Uterus (tissue), 4 donors: ENCODE data around the gene LDAH. TPM values are rescaled to one million over a fixed set of nuclear protein-coding genes. Genes with fewer than 3 reads are reported as not detected.

ENCODE experiments used
- DNase-seq, 2 donors: peaks; one replicate each; pipeline ENCODE4 v3.0.0-alpha.2; 2019 to 2020
- H3K27ac ChIP-seq, 2 donors: fragments of 200-600 bp; sonication (generic); 1 replicate in 1 of 2; 2 replicates in 1 of 2; pipeline ENCODE4 v1.5.1; 2016 to 2018
- H3K27me3 ChIP-seq, 2 donors: fragments of 200-600 bp; sonication (generic); one replicate each; pipeline ENCODE4 v1.5.1; 2018 to 2019; ENCODE audit warnings: control low read depth in 1 of 2
- H3K36me3 ChIP-seq, 2 donors: fragments of 200-600 bp; sonication (generic); one replicate each; pipeline ENCODE4 v1.5.1; 2019; ENCODE audit warnings: control low read depth in 1 of 2
- H3K4me1 ChIP-seq, 2 donors: fragments of 200-600 bp; sonication (generic); one replicate each; pipeline ENCODE4 v1.5.1; 2018 to 2019; ENCODE audit warnings: control low read depth in 1 of 2
- H3K4me3 ChIP-seq, 2 donors: fragments of 200-600 bp; sonication (generic); 1 replicate in 1 of 2; 2 replicates in 1 of 2; pipeline ENCODE4 v1.5.1; 2018 to 2019; ENCODE audit warnings: mild to moderate bottlenecking in 1 of 2
- H3K9me3 ChIP-seq, 2 donors: fragments of 200-600 bp; sonication (generic); one replicate each; pipeline ENCODE4 v1.5.1; 2019; ENCODE audit warnings: control low read depth in 1 of 2
- POLR2A ChIP-seq, 2 donors: fragments of 450-650 bp; IDR thresholded peaks; one replicate each; pipeline ENCODE4 v1.6.1; 2016; ENCODE audit warnings: antibody characterized with exemption in 2 of 2, mild to moderate bottlenecking in 1 of 2, moderate library complexity in 1 of 2
- intact Hi-C: fragments of 100-400 bp; cut with DNase I; formaldehyde crosslinking; loops from one replicate; pipeline ENCODE4 v1.15.1; 2023; ENCODE audit warnings: low total_unique reads
- total RNA-seq, 4 donors: library from RNA; depleted of rRNA in 3 of 4; stranded (reverse); fragments of >200 nt in 3 of 4; gene quantifications; one replicate each; pipeline versions ENCODE4 v1.1.0 to v1.2.4, GENCODE V29; 2014 to 2023
- TF ChIP-seq, protein P1 (sequence below), 4 experiments: fragments of 200-600 bp in 2 of 4; fragments of 450-650 bp in 2 of 4; sonication (generic) in 2 of 4; IDR thresholded peaks; one replicate each; pipeline ENCODE4 v1.5.1; 2016 to 2019; ENCODE audit warnings: antibody characterized with exemption in 4 of 4, mild to moderate bottlenecking in 2 of 4, moderate library complexity in 1 of 4
- donor health status: DM: yes; HTN: yes; CAD: no.

The LDAH gene
- total RNA-seq, 4 donors from 2014 or later, result 9.7 to 62.4 (median 19.9) TPM

DNA sequence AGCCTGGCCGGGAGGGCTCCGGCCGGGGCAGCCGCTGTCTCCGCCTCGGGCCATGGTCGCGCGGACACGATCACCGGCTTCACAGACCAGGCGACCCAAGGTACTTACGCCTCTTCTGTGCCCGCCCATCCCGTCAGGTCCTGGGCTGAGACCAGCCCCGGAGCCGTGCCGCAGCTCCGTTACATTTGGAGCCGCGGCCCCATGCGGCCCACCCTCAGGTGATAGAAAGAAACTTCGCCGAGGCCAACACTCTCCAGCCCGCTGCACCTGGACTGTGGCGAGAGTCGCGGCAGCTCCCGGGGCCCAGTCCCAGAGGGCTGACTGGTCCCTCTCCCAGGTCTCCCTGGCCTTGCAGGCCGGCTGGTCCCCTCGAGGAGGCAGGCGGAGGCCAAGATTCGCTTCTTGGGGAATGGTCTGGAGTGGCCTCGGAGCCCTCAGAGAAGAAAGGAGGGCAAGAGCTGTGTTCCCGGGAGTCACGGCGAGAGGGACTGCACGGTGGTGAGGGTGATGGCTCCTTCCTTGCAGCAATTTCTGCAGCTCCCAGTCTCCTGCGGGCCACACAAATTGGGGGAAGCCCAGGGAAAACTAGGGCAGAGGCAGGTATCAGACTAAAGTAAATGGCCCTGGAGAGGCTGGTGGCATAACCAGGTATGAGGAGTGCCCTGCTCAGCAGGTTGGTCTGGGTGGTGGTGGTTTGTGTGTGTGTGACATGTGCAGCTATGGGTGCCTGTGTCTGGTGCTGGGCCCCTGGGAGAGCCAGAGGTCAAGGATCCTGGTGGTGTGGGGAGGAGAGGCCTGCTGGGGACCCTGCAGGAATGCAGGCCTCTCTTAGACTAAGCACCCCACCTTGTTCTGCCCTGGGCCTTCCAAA is 155.1 kb downstream of the LDAH start:
- H3K9me3 ChIP-seq, result no peaks in the 10 kb centered on the region
- H3K4me3 ChIP-seq, result peak overlapping the region; percentile 45 to 53
- H3K4me1 ChIP-seq, result peaks cover 0 to 11% of the 10 kb centered on the region in 2 donors
- H3K27ac ChIP-seq, result peak overlapping the region; percentile 69 to 73
- no peak for DNase-seq
- intact Hi-C loops, result loop anchor here (5.0 kb wide), 1 partner anchor 295 kb away; no protein-coding TSS in a partner anchor
- TF ChIP-seq POLR2A (IDR thresholded peaks at IDR 0.05), result no peak
- TF ChIP-seq, protein P1, sequence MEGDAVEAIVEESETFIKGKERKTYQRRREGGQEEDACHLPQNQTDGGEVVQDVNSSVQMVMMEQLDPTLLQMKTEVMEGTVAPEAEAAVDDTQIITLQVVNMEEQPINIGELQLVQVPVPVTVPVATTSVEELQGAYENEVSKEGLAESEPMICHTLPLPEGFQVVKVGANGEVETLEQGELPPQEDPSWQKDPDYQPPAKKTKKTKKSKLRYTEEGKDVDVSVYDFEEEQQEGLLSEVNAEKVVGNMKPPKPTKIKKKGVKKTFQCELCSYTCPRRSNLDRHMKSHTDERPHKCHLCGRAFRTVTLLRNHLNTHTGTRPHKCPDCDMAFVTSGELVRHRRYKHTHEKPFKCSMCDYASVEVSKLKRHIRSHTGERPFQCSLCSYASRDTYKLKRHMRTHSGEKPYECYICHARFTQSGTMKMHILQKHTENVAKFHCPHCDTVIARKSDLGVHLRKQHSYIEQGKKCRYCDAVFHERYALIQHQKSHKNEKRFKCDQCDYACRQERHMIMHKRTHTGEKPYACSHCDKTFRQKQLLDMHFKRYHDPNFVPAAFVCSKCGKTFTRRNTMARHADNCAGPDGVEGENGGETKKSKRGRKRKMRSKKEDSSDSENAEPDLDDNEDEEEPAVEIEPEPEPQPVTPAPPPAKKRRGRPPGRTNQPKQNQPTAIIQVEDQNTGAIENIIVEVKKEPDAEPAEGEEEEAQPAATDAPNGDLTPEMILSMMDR (IDR thresholded peaks at IDR 0.05), result no peak
- peaks cover 0 to 6% of the 10 kb centered on the region in 2 donors for H3K27me3 ChIP-seq
- no peaks in the 10 kb centered on the region for H3K36me3 ChIP-seq

DNA sequence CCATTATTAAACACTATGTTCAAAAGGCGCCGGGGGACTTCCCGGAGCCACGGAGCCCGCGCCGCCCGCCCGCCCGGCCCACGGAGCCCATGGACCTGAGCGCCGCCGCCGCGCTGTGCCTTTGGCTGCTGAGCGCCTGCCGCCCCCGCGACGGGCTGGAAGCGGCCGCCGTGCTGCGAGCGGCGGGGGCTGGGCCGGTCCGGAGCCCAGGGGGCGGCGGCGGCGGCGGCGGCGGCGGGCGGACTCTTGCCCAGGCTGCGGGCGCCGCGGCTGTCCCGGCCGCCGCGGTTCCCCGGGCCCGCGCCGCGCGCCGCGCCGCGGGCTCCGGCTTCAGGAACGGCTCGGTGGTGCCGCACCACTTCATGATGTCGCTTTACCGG is 155.8 kb downstream of the LDAH start:
- intact Hi-C loops, result loop anchor here (5.0 kb wide), 1 partner anchor 295 kb away; no protein-coding TSS in a partner anchor
- Histone ChIP-seq H3K27me3 (peaks cover 0 to 6% of the 10 kb centered on the region in 2 donors), H3K27ac (peak overlapping the region; percentile 69 to 73), H3K4me1 (peaks cover 0 to 11% of the 10 kb centered on the region in 2 donors), H3K36me3 (no peaks in the 10 kb centered on the region), H3K4me3 (peak overlapping the region; percentile 52 to 53), H3K9me3 (no peaks in the 10 kb centered on the region)
- no peak for TF ChIP-seq POLR2A (IDR thresholded peaks at IDR 0.05)
- no peak for DNase-seq

DNA sequence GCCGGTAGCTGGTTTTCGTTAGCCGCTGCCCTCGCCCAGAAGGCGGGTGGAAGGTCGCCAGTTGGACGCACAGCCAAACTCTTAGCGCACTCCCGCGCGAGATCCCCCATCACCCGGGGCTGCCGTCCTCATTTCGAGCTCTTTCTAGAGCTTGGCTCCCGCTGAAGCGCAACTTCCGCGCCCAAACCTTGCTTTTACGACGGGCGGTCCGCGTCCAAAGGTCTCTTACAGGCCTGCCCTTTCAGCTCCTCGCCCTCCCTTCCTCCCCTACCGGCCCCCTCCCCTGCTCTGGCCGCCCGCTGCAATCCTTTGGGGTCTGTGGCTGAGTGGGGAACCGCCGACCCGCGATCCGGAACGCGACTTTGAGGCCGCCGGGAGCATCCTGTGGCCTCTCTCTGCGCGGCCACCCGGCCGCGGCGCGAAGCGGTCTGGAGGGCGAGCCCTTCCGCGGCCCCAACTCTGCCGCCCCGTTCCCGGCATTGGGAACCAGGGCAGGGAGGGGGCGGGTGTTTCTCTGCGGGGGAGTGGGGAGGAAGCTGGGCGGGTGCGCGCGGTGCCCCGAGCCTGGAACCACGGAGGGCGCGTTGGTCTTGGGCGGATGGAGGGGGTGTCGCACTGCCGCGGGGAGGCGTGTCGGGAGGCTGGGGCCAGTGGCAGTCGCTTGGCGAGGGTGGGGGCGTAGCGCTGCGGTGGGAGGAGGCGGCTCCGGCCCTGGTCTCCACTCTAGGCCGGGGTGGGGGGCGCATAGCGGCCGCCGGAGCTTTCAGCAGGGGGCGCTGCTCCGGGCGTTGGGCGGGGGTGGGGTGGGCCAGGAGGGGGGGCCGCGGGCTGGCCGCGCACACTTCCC is 156.4 kb downstream of the LDAH start, which contains the start of gene GDF7:
Gene GDF7, plus strand, starts transcription at position 841 of the 847 bp plus-strand sequence. CDS start 96 bp downstream, outside the sequence.
- peak within 1 kb of the TSS; percentile 69 to 73 for H3K27ac ChIP-seq
- intact Hi-C loops, result loop anchor here (5.0 kb wide), 1 partner anchor 296 kb away; no protein-coding TSS in a partner anchor
- TF ChIP-seq, protein P1 (IDR thresholded peaks at IDR 0.05), result peak in 2 of 4 experiments; percentile 41 to 51
- TF ChIP-seq POLR2A (IDR thresholded peaks at IDR 0.05), result peak in 1 of 2 donors; percentile 19
- H3K27me3 ChIP-seq, result peaks cover 0 to 6% of the 10 kb centered on the region in 2 donors
- peak within 1 kb of the TSS; percentile 52 to 53 for H3K4me3 ChIP-seq
- H3K9me3 ChIP-seq, result no peaks in the 10 kb centered on the region
- peaks cover 0 to 11% of the 10 kb centered on the region in 2 donors for H3K4me1 ChIP-seq
- peak; percentile 61 to 77 for DNase-seq
- no peaks in the 10 kb centered on the region for H3K36me3 ChIP-seq

DNA sequence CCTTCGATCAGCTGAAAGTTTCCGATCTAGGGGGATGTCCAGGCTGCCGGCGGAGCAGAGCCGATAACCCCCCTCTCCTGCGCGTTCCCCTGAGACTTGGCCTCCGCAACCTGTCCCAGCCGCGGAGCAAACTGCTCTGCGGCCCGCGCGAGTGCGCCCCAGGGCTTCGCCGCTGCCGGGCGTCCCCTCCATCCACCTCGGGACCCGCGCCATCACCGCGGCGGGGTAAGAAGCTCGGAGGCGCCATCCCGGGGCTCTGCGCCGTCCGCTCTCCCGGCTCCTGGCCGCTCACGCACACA is 156.9 kb downstream of the LDAH start:
- H3K27me3 ChIP-seq, result peaks cover 0 to 6% of the 10 kb centered on the region in 2 donors
- peak overlapping the region; percentile 47 to 52 for H3K4me3 ChIP-seq
- peak overlapping the region; percentile 69 to 73 for H3K27ac ChIP-seq
- TF ChIP-seq, protein P1 (IDR thresholded peaks at IDR 0.05), result no peak
- TF ChIP-seq POLR2A (IDR thresholded peaks at IDR 0.05), result no peak
- peaks cover 0 to 11% of the 10 kb centered on the region in 2 donors for H3K4me1 ChIP-seq
- no peak for DNase-seq
- H3K9me3 ChIP-seq, result no peaks in the 10 kb centered on the region
- no peaks in the 10 kb centered on the region for H3K36me3 ChIP-seq
- intact Hi-C loops, result loop anchor here (5.0 kb wide), 1 partner anchor 296 kb away; no protein-coding TSS in a partner anchor

DNA sequence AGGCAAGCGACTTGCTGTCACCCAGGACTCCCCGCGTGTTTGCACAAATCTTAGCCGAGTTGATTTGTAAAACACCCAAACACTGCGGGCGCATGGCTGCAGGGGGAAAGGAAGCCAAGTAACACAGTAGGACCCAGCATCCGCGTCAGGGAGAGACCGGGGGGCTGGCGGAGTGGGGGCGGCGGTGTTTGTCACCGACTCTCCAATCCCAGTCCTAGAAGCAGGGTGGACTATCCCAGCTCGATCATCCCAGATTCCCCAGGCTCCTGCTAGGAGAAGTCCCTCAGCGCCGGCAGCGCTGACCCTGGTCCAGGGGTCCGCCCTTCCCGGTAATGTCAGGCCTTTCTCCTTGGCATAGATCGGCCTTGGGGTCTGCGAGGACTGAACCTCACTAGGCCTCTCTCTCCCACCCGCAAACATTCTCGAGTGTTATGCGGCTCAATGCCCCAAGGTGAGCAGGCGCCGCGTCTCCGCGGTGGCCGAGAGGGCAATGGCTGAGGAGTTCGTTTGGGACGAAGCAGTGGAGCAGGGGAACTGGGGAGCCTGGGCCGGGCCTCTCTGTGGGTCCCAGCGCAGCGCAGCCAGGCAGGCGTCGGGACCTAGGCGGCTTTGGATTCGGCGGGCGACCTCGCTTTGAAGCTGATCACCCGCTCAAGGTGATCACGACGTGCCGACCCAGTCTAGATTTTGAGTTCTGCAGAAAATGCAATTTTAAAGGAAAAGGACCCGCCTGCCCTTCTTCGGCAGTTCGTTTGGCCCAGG is 157.5 kb downstream of the LDAH start:
- H3K36me3 ChIP-seq, result no peaks in the 10 kb centered on the region
- H3K27ac ChIP-seq, result peak overlapping the region in 1 of 2 donors; percentile 73
- H3K4me3 ChIP-seq, result peak overlapping the region; percentile 47 to 52
- intact Hi-C loops, result loop anchor here (5.0 kb wide), 1 partner anchor 297 kb away; no protein-coding TSS in a partner anchor
- TF ChIP-seq POLR2A (IDR thresholded peaks at IDR 0.05), result no peak
- TF ChIP-seq, protein P1 (IDR thresholded peaks at IDR 0.05), result no peak
- peaks cover 0 to 11% of the 10 kb centered on the region in 2 donors for H3K4me1 ChIP-seq
- DNase-seq, result no peak
- no peaks in the 10 kb centered on the region for H3K9me3 ChIP-seq
- peaks cover 2 to 6% of the 10 kb centered on the region in 2 donors for H3K27me3 ChIP-seq
